ENCODE data around the gene LRP1.

DNA sequence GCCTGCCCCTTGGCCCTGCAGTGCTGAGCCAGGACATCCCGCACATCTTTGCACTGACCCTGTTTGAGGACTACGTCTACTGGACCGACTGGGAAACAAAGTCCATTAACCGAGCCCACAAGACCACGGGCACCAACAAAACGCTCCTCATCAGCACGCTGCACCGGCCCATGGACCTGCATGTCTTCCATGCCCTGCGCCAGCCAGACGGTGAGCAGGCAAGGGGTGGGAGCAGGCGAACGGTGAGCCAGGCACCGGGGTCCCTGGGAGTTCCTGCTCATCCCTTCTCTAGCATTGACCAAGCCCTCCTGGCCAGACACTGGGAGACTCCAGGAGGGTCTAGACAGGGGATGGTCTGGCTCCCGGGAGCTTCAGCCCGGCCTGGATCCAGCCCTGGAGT, 70.9 kb downstream of the LRP1 start:
- TF ChIP-seq GABPA (IDR thresholded peaks at IDR 0.05; ENCODE audit: low read depth) = no peak
- TF ChIP-seq, protein P1, sequence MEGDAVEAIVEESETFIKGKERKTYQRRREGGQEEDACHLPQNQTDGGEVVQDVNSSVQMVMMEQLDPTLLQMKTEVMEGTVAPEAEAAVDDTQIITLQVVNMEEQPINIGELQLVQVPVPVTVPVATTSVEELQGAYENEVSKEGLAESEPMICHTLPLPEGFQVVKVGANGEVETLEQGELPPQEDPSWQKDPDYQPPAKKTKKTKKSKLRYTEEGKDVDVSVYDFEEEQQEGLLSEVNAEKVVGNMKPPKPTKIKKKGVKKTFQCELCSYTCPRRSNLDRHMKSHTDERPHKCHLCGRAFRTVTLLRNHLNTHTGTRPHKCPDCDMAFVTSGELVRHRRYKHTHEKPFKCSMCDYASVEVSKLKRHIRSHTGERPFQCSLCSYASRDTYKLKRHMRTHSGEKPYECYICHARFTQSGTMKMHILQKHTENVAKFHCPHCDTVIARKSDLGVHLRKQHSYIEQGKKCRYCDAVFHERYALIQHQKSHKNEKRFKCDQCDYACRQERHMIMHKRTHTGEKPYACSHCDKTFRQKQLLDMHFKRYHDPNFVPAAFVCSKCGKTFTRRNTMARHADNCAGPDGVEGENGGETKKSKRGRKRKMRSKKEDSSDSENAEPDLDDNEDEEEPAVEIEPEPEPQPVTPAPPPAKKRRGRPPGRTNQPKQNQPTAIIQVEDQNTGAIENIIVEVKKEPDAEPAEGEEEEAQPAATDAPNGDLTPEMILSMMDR (IDR thresholded peaks at IDR 0.05; ENCODE audit: insufficient read depth, low read length) = no peak
